ENCODE data around the gene SCAMP4.

DNA sequence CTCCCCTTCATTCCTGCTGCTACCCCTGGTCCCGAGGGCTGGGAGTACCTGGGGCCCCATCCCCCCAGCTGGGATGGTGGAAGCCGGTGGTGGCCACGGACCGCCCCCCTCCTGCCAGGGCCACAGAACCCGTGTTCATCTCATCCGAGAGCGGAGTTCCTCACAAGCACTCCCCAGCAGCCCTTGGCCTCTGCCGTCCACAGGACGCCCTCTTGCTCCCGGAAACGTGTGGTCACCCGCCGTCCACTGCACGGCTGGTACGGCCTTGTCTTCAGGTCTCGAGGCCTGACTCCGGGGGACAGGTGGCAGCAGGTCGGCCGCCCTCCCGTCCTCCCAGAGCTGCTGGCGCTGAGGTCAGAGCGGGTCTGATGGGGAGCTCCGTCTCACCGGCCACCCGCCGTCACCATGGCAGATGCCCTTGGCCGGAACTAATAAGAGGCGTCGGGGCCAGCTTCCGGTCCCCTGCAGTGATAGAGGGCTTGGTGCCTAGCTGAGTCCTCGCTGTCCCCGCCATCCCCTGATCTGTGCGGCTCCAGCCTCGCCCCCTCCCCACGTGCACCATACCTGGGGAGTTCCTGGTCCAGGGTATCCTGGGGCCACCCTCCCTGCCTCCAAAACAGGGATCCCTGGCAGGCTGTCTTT, 19.2 kb downstream of the SCAMP4 start:
- TF ChIP-seq, protein P1, sequence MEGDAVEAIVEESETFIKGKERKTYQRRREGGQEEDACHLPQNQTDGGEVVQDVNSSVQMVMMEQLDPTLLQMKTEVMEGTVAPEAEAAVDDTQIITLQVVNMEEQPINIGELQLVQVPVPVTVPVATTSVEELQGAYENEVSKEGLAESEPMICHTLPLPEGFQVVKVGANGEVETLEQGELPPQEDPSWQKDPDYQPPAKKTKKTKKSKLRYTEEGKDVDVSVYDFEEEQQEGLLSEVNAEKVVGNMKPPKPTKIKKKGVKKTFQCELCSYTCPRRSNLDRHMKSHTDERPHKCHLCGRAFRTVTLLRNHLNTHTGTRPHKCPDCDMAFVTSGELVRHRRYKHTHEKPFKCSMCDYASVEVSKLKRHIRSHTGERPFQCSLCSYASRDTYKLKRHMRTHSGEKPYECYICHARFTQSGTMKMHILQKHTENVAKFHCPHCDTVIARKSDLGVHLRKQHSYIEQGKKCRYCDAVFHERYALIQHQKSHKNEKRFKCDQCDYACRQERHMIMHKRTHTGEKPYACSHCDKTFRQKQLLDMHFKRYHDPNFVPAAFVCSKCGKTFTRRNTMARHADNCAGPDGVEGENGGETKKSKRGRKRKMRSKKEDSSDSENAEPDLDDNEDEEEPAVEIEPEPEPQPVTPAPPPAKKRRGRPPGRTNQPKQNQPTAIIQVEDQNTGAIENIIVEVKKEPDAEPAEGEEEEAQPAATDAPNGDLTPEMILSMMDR (IDR thresholded peaks at IDR 0.05; ENCODE audit: insufficient read depth, low read length), result no peak
- TF ChIP-seq, protein P2, sequence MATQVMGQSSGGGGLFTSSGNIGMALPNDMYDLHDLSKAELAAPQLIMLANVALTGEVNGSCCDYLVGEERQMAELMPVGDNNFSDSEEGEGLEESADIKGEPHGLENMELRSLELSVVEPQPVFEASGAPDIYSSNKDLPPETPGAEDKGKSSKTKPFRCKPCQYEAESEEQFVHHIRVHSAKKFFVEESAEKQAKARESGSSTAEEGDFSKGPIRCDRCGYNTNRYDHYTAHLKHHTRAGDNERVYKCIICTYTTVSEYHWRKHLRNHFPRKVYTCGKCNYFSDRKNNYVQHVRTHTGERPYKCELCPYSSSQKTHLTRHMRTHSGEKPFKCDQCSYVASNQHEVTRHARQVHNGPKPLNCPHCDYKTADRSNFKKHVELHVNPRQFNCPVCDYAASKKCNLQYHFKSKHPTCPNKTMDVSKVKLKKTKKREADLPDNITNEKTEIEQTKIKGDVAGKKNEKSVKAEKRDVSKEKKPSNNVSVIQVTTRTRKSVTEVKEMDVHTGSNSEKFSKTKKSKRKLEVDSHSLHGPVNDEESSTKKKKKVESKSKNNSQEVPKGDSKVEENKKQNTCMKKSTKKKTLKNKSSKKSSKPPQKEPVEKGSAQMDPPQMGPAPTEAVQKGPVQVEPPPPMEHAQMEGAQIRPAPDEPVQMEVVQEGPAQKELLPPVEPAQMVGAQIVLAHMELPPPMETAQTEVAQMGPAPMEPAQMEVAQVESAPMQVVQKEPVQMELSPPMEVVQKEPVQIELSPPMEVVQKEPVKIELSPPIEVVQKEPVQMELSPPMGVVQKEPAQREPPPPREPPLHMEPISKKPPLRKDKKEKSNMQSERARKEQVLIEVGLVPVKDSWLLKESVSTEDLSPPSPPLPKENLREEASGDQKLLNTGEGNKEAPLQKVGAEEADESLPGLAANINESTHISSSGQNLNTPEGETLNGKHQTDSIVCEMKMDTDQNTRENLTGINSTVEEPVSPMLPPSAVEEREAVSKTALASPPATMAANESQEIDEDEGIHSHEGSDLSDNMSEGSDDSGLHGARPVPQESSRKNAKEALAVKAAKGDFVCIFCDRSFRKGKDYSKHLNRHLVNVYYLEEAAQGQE (IDR thresholded peaks at IDR 0.05; ENCODE audit: insufficient replicate concordance, low read depth), result no peak
- TF ChIP-seq GABPA (IDR thresholded peaks at IDR 0.05; ENCODE audit: low read depth), result no peak
- TF ChIP-seq SPI1 (IDR thresholded peaks at IDR 0.05; ENCODE audit: borderline replicate concordance, low read depth), result no peak
